Neural cell (in vitro differentiated cells): ENCODE data around the gene SEMA7A. TPM values are rescaled to one million over a fixed set of nuclear protein-coding genes. Genes with fewer than 3 reads are reported as not detected.

Experiments used
- H2AFZ ChIP-seq: fragments of 200-600, 300-800 bp; sonication (generic), shearing (Covaris generic); 2 replicates; pipeline ENCODE4 v1.6.0; 2014; ENCODE audit warnings: low read depth, mild to moderate bottlenecking, antibody characterized with exemption, low read length, moderate library complexity
- H3F3A ChIP-seq: fragments of 200-600 bp; shearing (Covaris generic); 2 replicates; pipeline ENCODE4 v1.6.1; 2016; ENCODE audit warnings: mild to moderate bottlenecking, moderate library complexity, mixed read lengths, antibody characterized with exemption, low read length; ENCODE audit not compliant: insufficient read depth, poor library complexity, severe bottlenecking
- H3K27ac ChIP-seq: fragments of 200-600, 300-800 bp; sonication (generic), shearing (Covaris generic); 2 replicates; pipeline ENCODE4 v1.5.1; 2014; ENCODE audit warnings: mild to moderate bottlenecking, low read length, moderate library complexity
- H3K27me3 ChIP-seq: fragments of 300-800, 200-600 bp; sonication (generic), shearing (Covaris generic); 2 replicates; pipeline ENCODE4 v1.6.0; 2014; ENCODE audit warnings: mild to moderate bottlenecking, low read depth, low read length, moderate library complexity; ENCODE audit not compliant: insufficient read depth
- H3K36me3 ChIP-seq: fragments of 300-800, 200-600 bp; sonication (generic), shearing (Covaris generic); 2 replicates; pipeline ENCODE4 v1.5.1; 2014; ENCODE audit warnings: mild to moderate bottlenecking, antibody characterized with exemption, low read length, moderate library complexity; ENCODE audit not compliant: insufficient read depth
- H3K4me2 ChIP-seq: fragments of 300-800, 200-600 bp; sonication (generic), shearing (Covaris generic); 2 replicates; pipeline ENCODE4 v1.6.0; 2014; ENCODE audit warnings: mild to moderate bottlenecking, low read length
- H3K4me3 ChIP-seq: fragments of 300-800, 200-600 bp; sonication (generic), shearing (Covaris generic); 2 replicates; pipeline ENCODE4 v1.5.1; 2014; ENCODE audit warnings: mild to moderate bottlenecking, low read length, moderate library complexity
- H3K79me2 ChIP-seq: fragments of 200-600 bp; shearing (Covaris generic); replicated peaks from 2 replicates; pipeline ENCODE4 v1.6.0; 2014; ENCODE audit warnings: mild to moderate bottlenecking, low read length, moderate library complexity; ENCODE audit not compliant: insufficient read depth
- H3K9ac ChIP-seq: fragments of 300-800, 200-600 bp; sonication (generic), shearing (Covaris generic); 2 replicates; pipeline ENCODE4 v1.6.1; 2016; ENCODE audit warnings: mild to moderate bottlenecking, low read length, mixed read lengths
- H3K9me2 ChIP-seq: fragments of 200-600 bp; shearing (Covaris generic); 2 replicates; pipeline ENCODE4 v1.6.1; 2016; ENCODE audit warnings: mild to moderate bottlenecking, low read length, mixed read lengths; ENCODE audit not compliant: insufficient read depth
- H3K9me3 ChIP-seq: fragments of 200-600, 300-800 bp; sonication (generic), shearing (Covaris generic); 2 replicates; pipeline ENCODE4 v1.6.1; 2016; ENCODE audit warnings: mild to moderate bottlenecking, mixed run types, low read length, moderate library complexity, mixed read lengths
- H4K20me1 ChIP-seq: fragments of 200-600 bp; shearing (Covaris generic); 2 replicates; pipeline ENCODE4 v1.6.1; 2016; ENCODE audit warnings: mild to moderate bottlenecking, mixed run types; ENCODE audit not compliant: insufficient read depth
- CTCF ChIP-seq: fragments of 450-650 bp; IDR thresholded peaks from 2 replicates; pipeline ENCODE4 v1.5.1; 2014; ENCODE audit warnings: antibody characterized with exemption, mild to moderate bottlenecking, moderate library complexity; ENCODE audit not compliant: poor library complexity, severe bottlenecking
- EP300 ChIP-seq: fragments of 450-650 bp; conservative IDR thresholded peaks from 2 replicates; pipeline ENCODE4 v1.6.1; 2014; ENCODE audit warnings: antibody characterized with exemption, mild to moderate bottlenecking, moderate library complexity; ENCODE audit not compliant: poor library complexity, severe bottlenecking
- EZH2 ChIP-seq: fragments of 200-600, 300-800 bp; shearing (Covaris generic), sonication (generic); IDR thresholded peaks from 2 replicates; pipeline ENCODE4 v1.6.1; 2014; ENCODE audit warnings: antibody characterized with exemption, low read length, borderline replicate concordance, mild to moderate bottlenecking; ENCODE audit not compliant: insufficient read depth, poor library complexity, severe bottlenecking
- MXI1 ChIP-seq: fragments of 450-650 bp; conservative IDR thresholded peaks from 2 replicates; pipeline ENCODE4 v1.6.1; 2014; ENCODE audit warnings: antibody characterized with exemption, mild to moderate bottlenecking; ENCODE audit not compliant: poor library complexity, severe bottlenecking
- POLR2AphosphoS5 ChIP-seq: IDR thresholded peaks from 2 replicates; pipeline ENCODE4 v1.6.1; 2012
- RAD21 ChIP-seq: fragments of 450-650 bp; conservative IDR thresholded peaks from 2 replicates; pipeline ENCODE4 v1.6.1; 2014; ENCODE audit warnings: antibody characterized with exemption, mild to moderate bottlenecking, moderate library complexity
- REST ChIP-seq: IDR thresholded peaks from 2 replicates; pipeline ENCODE4 v1.6.1; 2012; ENCODE audit warnings: borderline replicate concordance
- SMC3 ChIP-seq: fragments of 450-650 bp; conservative IDR thresholded peaks from 2 replicates; pipeline ENCODE4 v1.6.1; 2014; ENCODE audit warnings: antibody characterized with exemption, mild to moderate bottlenecking, moderate library complexity; ENCODE audit not compliant: poor library complexity
- TAF1 ChIP-seq: IDR thresholded peaks from 2 replicates; pipeline ENCODE4 v1.6.1; 2012; ENCODE audit warnings: low read depth
- polyA plus RNA-seq: library from polyadenylated mRNA; depleted of rRNA; stranded (reverse); fragments of >200 nt; gene quantifications from 2 replicates; pipeline ENCODE4 v1.2.3, GENCODE V29; 2014

SEMA7A gene
- polyA plus RNA-seq, 1 donor from 2014 or later, result 28.8 TPM

DNA sequence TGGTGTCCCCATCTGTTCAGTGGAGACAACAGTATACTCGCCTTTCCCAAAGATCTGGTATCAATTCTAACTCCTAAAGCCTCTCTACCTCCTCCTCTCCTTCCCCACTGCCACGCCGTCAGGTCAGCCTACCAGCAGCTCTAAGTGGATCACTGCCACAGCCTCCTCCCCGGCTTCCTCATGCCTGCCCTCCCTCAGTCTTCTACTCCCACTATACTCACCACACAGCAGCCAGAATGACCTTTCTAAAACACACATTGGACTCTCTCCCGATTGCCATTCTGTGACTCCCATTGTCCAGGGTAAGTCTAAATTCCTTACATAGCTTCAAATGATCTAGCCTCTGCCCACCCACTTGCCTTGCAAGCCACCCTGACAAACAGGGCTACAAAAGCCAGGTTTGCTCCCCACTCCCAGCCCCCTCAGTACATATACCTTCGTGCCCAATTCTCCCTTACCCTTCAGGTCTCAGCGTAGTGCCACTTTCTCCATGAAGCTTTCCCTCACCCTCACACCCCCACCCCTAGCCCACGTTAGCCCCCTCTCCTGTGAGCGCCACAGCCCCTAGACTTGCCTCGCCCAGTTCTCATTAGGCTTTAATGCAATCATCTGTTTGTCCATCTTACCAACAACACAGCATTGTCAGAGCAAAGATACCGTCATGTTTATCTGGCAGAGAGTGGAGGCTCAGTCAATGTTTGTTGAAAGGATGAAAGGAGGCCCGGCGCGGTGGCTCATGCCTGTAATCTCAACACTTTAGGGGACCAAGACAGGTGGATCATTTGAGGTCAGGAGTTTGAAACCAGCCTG, 9.5 kb upstream of the SEMA7A start:
- H3K79me2 ChIP-seq, result no peaks in the 10 kb centered on the region
- no peaks in the 10 kb centered on the region for H3K36me3 ChIP-seq
- H3K9ac ChIP-seq, result no peak overlapping the region
- H3K9me2 ChIP-seq, result no peaks in the 10 kb centered on the region
- no peak overlapping the region for H3K4me3 ChIP-seq
- H3F3A ChIP-seq, result no peaks in the 10 kb centered on the region
- no peaks in the 10 kb centered on the region for H3K27me3 ChIP-seq
- no peak overlapping the region for H2AFZ ChIP-seq
- no peaks in the 10 kb centered on the region for H4K20me1 ChIP-seq
- TF ChIP-seq TAF1 (no peak), POLR2AphosphoS5 (no peak), EZH2 (no peak), EP300 (no peak), SMC3 (no peak), RAD21 (no peak)
- no peaks in the 10 kb centered on the region for H3K9me3 ChIP-seq
- no peak overlapping the region for H3K27ac ChIP-seq
- no peak overlapping the region for H3K4me2 ChIP-seq

DNA sequence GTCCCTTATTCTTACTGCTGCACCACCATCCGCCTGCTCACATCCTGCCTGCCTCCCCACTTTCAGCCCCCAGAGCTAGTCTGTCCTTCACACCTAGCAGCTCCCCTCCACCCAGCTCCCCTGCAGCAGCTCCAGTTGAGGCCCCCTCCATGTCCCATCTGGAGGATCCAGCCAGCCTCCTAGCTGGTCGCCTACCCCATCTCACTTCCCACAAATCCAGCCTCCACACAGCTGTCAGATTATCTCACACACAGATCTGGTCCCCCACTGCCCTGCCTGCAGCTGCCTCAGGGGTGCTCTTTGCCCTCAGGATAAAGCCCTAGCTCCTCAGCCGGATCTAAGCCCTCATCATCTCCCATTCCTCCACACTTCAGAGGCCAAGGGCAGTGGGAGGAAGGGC, 8.8 kb upstream of the SEMA7A start:
- Histone ChIP-seq H3K27ac (no peak overlapping the region), H4K20me1 (no peaks in the 10 kb centered on the region), H3K4me3 (no peak overlapping the region), H3K9ac (no peak overlapping the region), H3K4me2 (no peak overlapping the region), H3K79me2 (no peaks in the 10 kb centered on the region), H3F3A (no peaks in the 10 kb centered on the region), H3K9me2 (no peaks in the 10 kb centered on the region), H3K27me3 (no peaks in the 10 kb centered on the region), H2AFZ (no peak overlapping the region), H3K9me3 (no peaks in the 10 kb centered on the region), H3K36me3 (no peaks in the 10 kb centered on the region)
- TF ChIP-seq CTCF (no peak), POLR2AphosphoS5 (no peak), SMC3 (no peak), EP300 (no peak), TAF1 (no peak), EZH2 (no peak), REST (no peak), RAD21 (no peak), MXI1 (no peak)
